Adrenal gland (tissue), 12 donors: Measurements from ENCODE around the gene ABLIM2. TPM values are rescaled to one million over a fixed set of nuclear protein-coding genes. Genes with fewer than 3 reads are reported as not detected.

ENCODE experiments used
- DNase-seq, 7 donors: peaks; one replicate each; pipeline ENCODE4 v3.0.0-alpha.2; 2019 to 2020
- H3K27ac ChIP-seq, 5 donors: fragments of 200-600 bp; sonication (generic) in 4 of 5; 1 replicate in 3 of 5; 2 replicates in 2 of 5; pipeline versions ENCODE4 v1.5.1 to v1.8.0; 2016 to 2020; ENCODE audit warnings: mild to moderate bottlenecking in 1 of 5
- H3K27me3 ChIP-seq: fragments of 200-600 bp; 2 replicates; pipeline ENCODE4 v1.8.0; 2021
- H3K36me3 ChIP-seq, 2 donors: fragments of 200-600 bp; replicated peaks in 1 of 2; 1 replicate in 1 of 2; 2 replicates in 1 of 2; pipeline versions ENCODE4 v1.5.1 to v1.8.0; 2018 to 2022
- H3K4me1 ChIP-seq, 2 donors: fragments of 200-600 bp; replicated peaks in 1 of 2; 1 replicate in 1 of 2; 2 replicates in 1 of 2; pipeline versions ENCODE4 v1.5.1 to v1.8.0; 2018 to 2021
- H3K4me3 ChIP-seq, 4 donors: fragments of 200-600 bp; sonication (generic) in 3 of 4; one replicate each; pipeline ENCODE4 v1.5.1; 2016 to 2018
- H3K9me3 ChIP-seq, 3 donors: fragments of 200-600 bp; sonication (generic) in 1 of 3; replicated peaks in 1 of 3; 1 replicate in 2 of 3; 2 replicates in 1 of 3; pipeline versions ENCODE4 v1.5.1 to v1.8.0; 2016 to 2021
- POLR2A ChIP-seq, 2 donors: fragments of 450-650 bp; IDR thresholded peaks; one replicate each; pipeline ENCODE4 v1.6.1; 2017; ENCODE audit warnings: antibody characterized with exemption in 2 of 2, mild to moderate bottlenecking in 2 of 2, moderate library complexity in 1 of 2
- WGBS, 4 donors: extraction: QIAGEN DNeasy Blood & Tissue Kit in 2 of 4; methylation state at CpG; one replicate each; pipeline versions ENCODE4 v1.1.5 to v1.1.7; 2013 to 2017; 5-methylcytosine and 5-hydroxymethylcytosine counted together
- intact Hi-C, 2 donors: fragments of 100-400 bp; cut with DNase I; formaldehyde crosslinking; loops; one replicate each; pipeline versions ENCODE4 v1.14.1 to v1.15.0; 2022 to 2023
- polyA plus RNA-seq, 3 donors: library from polyadenylated mRNA; stranded (reverse); fragments of 200-250 nt in 2 of 3; fragments of 350-450 nt in 1 of 3; fragmentation: Illumina TruSeq in 1 of 3; extraction: RNeasy Lipid Tissue Mini Kit (QIAGEN cat#74804) in 1 of 3; gene quantifications; one replicate each; pipeline ENCODE4 v1.2.3, GENCODE V29; 2013 to 2014
- total RNA-seq, 9 donors: library from RNA; depleted of rRNA in 4 of 9; stranded (reverse); fragments of >200 nt in 4 of 9; fragments of 120-200 nt in 1 of 9; fragmentation: NEBNext Ultra II Directional in 1 of 9; extraction: Animal tissue kit (Norgen Biotek cat#: 25700) in 1 of 9; gene quantifications; one replicate each; pipeline versions ENCODE4 v1.1.0 to v1.2.4, GENCODE V29; 2013 to 2023
- TF ChIP-seq, protein P1 (sequence below), 6 experiments: fragments of 450-650 bp in 4 of 6; fragments of 200-600 bp in 2 of 6; sonication (generic) in 1 of 6; IDR thresholded peaks; 1 replicate in 5 of 6; 2 replicates in 1 of 6; pipeline versions ENCODE4 v1.5.1 to v1.8.0; 2016 to 2021; ENCODE audit warnings: antibody characterized with exemption in 6 of 6, mild to moderate bottlenecking in 2 of 6, moderate library complexity in 1 of 6
- donor health status: healthy with polysubstance abuse.
- donor health status: Bipolar disorder and iron deficiency.
- donor health status: DM: yes; HTN: yes; CAD: no.
- donor health status: DM: no; HTN: no; CAD: no.
- donor health status: DM: no; HTN: no; CAD: no.
- donor health status: DM: yes; HTN: yes; CAD: no.

Gene ABLIM2
- total and polyA plus RNA-seq, 12 donors = 5.8 to 31.2 (median 14.6) TPM

DNA sequence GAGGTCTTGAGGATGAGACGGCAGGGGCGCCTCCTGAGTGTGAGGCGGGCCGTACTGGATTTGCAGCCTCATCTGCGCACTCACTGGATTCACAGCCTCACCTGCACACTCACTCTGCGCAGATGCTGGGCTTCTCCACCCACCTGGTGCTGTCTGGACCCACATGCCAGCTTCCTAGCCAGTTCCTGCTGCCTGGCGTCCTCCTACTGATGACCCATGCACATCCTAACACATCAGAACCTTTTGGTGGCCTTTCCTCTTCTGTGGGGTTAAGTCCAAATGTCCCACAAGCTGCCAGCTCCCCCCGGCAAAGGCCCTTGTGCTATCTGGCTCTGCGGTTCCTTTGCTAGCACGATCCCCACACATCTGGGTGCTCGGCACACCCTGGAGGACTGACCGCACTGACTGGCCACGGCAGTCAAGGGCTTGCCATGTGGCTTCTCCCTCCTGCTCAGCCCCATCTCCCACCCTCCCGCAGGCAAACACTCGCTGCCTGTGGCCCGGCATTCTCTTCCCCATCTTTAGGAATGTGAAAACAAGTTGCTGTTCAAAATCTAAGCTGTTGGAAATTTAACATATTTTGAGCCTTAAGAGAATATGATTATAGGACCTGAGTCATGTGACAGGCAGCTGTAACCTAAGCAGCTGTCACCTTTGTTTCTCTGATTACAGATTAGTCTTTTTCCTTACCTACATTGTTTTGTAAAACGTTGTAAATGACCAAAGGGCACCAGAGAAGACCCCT is 179.5 kb downstream of the ABLIM2 start:
- TF ChIP-seq, protein P1, sequence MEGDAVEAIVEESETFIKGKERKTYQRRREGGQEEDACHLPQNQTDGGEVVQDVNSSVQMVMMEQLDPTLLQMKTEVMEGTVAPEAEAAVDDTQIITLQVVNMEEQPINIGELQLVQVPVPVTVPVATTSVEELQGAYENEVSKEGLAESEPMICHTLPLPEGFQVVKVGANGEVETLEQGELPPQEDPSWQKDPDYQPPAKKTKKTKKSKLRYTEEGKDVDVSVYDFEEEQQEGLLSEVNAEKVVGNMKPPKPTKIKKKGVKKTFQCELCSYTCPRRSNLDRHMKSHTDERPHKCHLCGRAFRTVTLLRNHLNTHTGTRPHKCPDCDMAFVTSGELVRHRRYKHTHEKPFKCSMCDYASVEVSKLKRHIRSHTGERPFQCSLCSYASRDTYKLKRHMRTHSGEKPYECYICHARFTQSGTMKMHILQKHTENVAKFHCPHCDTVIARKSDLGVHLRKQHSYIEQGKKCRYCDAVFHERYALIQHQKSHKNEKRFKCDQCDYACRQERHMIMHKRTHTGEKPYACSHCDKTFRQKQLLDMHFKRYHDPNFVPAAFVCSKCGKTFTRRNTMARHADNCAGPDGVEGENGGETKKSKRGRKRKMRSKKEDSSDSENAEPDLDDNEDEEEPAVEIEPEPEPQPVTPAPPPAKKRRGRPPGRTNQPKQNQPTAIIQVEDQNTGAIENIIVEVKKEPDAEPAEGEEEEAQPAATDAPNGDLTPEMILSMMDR (IDR thresholded peaks at IDR 0.05) = no peak
- no peak for TF ChIP-seq POLR2A (IDR thresholded peaks at IDR 0.05)
- no peaks in the 10 kb centered on the region for H3K4me1 ChIP-seq
- H3K9me3 ChIP-seq = no peaks in the 10 kb centered on the region
- no peak overlapping the region for H3K27ac ChIP-seq
- WGBS, 4 donors = 85 to 90% (median 88%) methylated on average over 11 to 17 of the region's 17 CpGs
- no peaks in the 10 kb centered on the region for H3K36me3 ChIP-seq
- no peak overlapping the region for H3K4me3 ChIP-seq
- intact Hi-C loops = no loop called here
- H3K27me3 ChIP-seq = no peaks in the 10 kb centered on the region
- no peak for DNase-seq

DNA sequence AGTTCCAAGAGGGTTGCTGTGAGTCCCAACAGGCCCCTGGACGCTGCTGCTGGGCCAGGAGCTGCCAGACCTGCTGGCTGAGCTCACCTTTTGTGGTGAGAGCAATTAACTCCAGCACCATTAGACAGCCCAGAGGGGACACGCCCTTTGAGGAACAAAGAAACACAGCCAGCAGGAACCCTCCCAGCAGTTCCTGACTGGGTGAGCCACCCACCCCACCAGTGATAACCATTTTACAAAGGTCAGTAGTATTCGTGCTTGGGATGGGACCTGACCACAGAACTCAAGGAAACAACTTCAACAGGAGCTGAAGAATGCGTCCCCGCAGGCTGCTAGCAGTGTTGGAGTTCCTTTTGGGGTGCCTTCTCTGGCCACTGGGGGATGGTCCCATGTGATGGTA is 180.1 kb downstream of the ABLIM2 start:
- Histone ChIP-seq H3K4me3 (no peak overlapping the region), H3K27ac (no peak overlapping the region), H3K27me3 (no peaks in the 10 kb centered on the region), H3K4me1 (no peaks in the 10 kb centered on the region), H3K9me3 (no peaks in the 10 kb centered on the region), H3K36me3 (no peaks in the 10 kb centered on the region)
- no peak for DNase-seq
- intact Hi-C loops = no loop called here
- WGBS, 4 donors = 70 to 80% (median 73%) methylated on average over 3 to 5 of the region's 5 CpGs
- no peak for TF ChIP-seq POLR2A (IDR thresholded peaks at IDR 0.05)
- TF ChIP-seq, protein P1 (IDR thresholded peaks at IDR 0.05) = no peak

DNA sequence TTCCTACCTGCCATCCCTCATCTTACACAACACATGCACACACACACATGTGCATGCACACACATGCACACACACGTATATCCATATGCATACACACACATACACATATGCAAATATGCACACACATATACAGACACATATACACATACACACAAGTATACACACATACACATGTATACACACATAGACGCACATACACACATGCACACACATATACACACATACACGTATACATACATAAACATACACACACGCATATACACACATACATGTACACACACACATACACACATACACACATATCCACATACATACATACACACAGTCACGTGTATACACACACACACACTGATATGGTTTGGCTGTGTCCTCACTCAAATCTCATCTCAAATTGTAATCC is 182.0 kb downstream of the ABLIM2 start:
- no peaks in the 10 kb centered on the region for H3K36me3 ChIP-seq
- intact Hi-C loops = no loop called here
- no peak overlapping the region for H3K27ac ChIP-seq
- DNase-seq = no peak
- H3K27me3 ChIP-seq = no peaks in the 10 kb centered on the region
- TF ChIP-seq POLR2A (IDR thresholded peaks at IDR 0.05) = no peak
- TF ChIP-seq, protein P1 (IDR thresholded peaks at IDR 0.05) = no peak
- no peaks in the 10 kb centered on the region for H3K9me3 ChIP-seq
- no peaks in the 10 kb centered on the region for H3K4me1 ChIP-seq
- H3K4me3 ChIP-seq = no peak overlapping the region
- WGBS, 4 donors = 87 to 94% (median 92%) methylated on average over 5 of the region's 5 CpGs

DNA sequence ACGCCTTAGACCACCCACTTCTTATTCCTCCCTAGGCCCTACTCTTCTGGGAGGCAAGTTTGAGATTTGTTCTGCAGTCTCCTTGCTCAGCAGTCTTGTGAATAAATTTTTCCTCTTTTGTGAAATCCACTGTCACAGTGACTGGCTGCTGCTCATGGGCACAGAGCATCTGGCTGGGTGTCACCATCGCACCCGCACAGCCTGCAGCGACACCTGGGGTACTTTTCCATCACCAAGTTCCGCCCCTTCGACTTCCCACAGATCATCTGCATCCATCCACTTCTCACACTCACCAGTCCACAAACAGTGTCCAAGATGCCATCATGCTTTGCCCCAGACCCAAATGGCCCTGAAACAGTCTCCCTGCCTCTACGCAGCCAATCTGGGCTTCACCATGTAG is 182.6 kb downstream of the ABLIM2 start:
- no peak for TF ChIP-seq POLR2A (IDR thresholded peaks at IDR 0.05)
- TF ChIP-seq, protein P1 (IDR thresholded peaks at IDR 0.05) = no peak
- Histone ChIP-seq H3K4me1 (no peaks in the 10 kb centered on the region), H3K9me3 (no peaks in the 10 kb centered on the region), H3K27ac (no peak overlapping the region), H3K27me3 (no peaks in the 10 kb centered on the region), H3K36me3 (no peaks in the 10 kb centered on the region), H3K4me3 (no peak overlapping the region)
- no peak for DNase-seq
- 95 to 98% (median 97%) methylated on average over 7 of the region's 7 CpGs for WGBS, 4 donors
- intact Hi-C loops = no loop called here
